Calu3 (cell line): ENCODE results near the gene RFPL2. TPM values are rescaled to one million over a fixed set of nuclear protein-coding genes. Genes with fewer than 3 reads are reported as not detected.

Experiments
- BruUV-seq: library from RNA; stranded (reverse); fragments of 400-500 nt; replicated peaks from 2 replicates; lab custom pipeline; 2021; lab: Mats Ljungman, UMichigan
- CTCF ChIA-PET: fragments of 300-600 bp; sonication (Branson Sonifier 250); formaldehyde crosslinking; loops from one replicate; lab custom pipeline; 2022; ENCODE audit warnings: antibody characterized with exemption; lab: Charles Lee
- DNase-seq: peaks from one replicate; pipeline ENCODE4 v3.0.0; 2022
- H3K27ac Mint-ChIP-seq: one replicate; pipeline ENCODE4 v1.8.0; 2022; ENCODE audit warnings: mixed read lengths; ENCODE audit not compliant: unreplicated experiment
- H3K27me3 Mint-ChIP-seq: one replicate; pipeline ENCODE4 v1.8.0; 2022; ENCODE audit warnings: mixed read lengths; ENCODE audit not compliant: unreplicated experiment
- H3K36me3 Mint-ChIP-seq: one replicate; pipeline ENCODE4 v1.8.0; 2022; ENCODE audit warnings: mild to moderate bottlenecking, moderate library complexity, mixed read lengths; ENCODE audit not compliant: insufficient read depth, unreplicated experiment
- H3K4me1 Mint-ChIP-seq: one replicate; pipeline ENCODE4 v1.8.0; 2022; ENCODE audit warnings: mild to moderate bottlenecking, low read depth, mixed read lengths; ENCODE audit not compliant: unreplicated experiment
- H3K4me3 Mint-ChIP-seq: one replicate; pipeline ENCODE4 v1.8.0; 2022; ENCODE audit warnings: mild to moderate bottlenecking, low read depth, moderate library complexity, mixed read lengths; ENCODE audit not compliant: unreplicated experiment
- H3K9me3 Mint-ChIP-seq: one replicate; pipeline ENCODE4 v1.8.0; 2022; ENCODE audit warnings: low read depth, mixed read lengths; ENCODE audit not compliant: unreplicated experiment
- intact Hi-C: fragments of 100-400 bp; cut with micrococcal nuclease; formaldehyde crosslinking; loops from one replicate; pipeline ENCODE4 v1.10.0; 2022; ENCODE audit not compliant: unreplicated experiment
- total RNA-seq: library from RNA; stranded (reverse); gene quantifications from 2 replicates; pipeline ENCODE4 v1.2.3, GENCODE V29; 2022
- TF ChIP-seq, protein P1 (sequence below): fragments of 200-600 bp; IDR thresholded peaks from one replicate; pipeline ENCODE4 v1.8.0; 2022; ENCODE audit warnings: antibody characterized with exemption; ENCODE audit not compliant: unreplicated experiment

The RFPL2 gene
- total RNA-seq, 1 experiment from 2014 or later: 0.52 TPM

- Mint-ChIP-seq H3K36me3 (peaks cover 32% of the 10 kb centered on the region), H3K27me3 (peaks cover 26% of the 10 kb centered on the region), H3K27ac (no peak overlapping the region), H3K4me1 (peaks cover 54% of the 10 kb centered on the region), H3K4me3 (peak overlapping the region; percentile 84), H3K9me3 (no peaks in the 10 kb centered on the region)
- CTCF ChIA-PET: no interaction called here
- no TSS peak for BruUV-seq
- DNase-seq: peak; percentile 19
- intact Hi-C loops: loop anchor here (2.0 kb wide), 3 partner anchors 101 to 269 kb away; no protein-coding TSS in a partner anchor
- TF ChIP-seq, protein P1, sequence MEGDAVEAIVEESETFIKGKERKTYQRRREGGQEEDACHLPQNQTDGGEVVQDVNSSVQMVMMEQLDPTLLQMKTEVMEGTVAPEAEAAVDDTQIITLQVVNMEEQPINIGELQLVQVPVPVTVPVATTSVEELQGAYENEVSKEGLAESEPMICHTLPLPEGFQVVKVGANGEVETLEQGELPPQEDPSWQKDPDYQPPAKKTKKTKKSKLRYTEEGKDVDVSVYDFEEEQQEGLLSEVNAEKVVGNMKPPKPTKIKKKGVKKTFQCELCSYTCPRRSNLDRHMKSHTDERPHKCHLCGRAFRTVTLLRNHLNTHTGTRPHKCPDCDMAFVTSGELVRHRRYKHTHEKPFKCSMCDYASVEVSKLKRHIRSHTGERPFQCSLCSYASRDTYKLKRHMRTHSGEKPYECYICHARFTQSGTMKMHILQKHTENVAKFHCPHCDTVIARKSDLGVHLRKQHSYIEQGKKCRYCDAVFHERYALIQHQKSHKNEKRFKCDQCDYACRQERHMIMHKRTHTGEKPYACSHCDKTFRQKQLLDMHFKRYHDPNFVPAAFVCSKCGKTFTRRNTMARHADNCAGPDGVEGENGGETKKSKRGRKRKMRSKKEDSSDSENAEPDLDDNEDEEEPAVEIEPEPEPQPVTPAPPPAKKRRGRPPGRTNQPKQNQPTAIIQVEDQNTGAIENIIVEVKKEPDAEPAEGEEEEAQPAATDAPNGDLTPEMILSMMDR: no peak
Measured at GRCh38 chr22:32203181-32204039, 1.5 kb downstream of the RFPL2 start.

DNA sequence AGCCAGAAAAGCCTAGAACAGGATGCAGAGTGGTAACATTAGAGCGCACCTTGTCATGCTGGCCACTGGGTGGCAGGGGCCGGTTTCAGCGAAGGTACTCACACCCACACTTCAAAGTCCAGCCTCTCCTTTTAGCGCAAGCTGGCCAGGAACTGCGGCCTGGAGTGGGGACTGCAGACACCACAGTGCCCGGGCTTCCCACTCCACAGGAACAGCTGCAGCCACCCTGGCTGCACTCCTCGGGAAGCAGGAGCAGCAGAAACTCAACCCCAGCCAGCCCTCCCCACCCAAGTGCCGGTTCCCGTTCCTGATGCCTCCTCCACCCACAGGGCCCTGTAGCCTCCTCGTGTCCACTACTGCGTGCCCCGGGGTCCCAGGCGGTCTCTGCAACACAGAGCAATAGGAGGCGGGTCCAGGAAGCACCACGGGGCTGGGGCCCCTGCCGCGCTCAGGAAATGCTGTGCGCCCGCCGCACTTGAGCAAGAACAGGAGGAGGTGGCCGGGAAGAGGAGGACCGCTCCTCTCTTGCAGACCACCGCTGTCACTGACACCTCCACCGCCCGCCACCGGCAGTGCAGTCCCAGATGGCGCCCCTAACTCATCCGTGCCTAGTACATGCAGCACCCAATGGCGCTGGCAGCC lies 2.2 kb downstream of the RFPL2 start:
- intact Hi-C loops: loop anchor here (1.0 to 2.0 kb wide), 4 partner anchors 64 to 270 kb away; no protein-coding TSS in a partner anchor
- no peak overlapping the region for H3K27ac Mint-ChIP-seq
- BruUV-seq: no TSS peak
- H3K36me3 Mint-ChIP-seq: peaks cover 30% of the 10 kb centered on the region
- peaks cover 54% of the 10 kb centered on the region for H3K4me1 Mint-ChIP-seq
- peak overlapping the region; percentile 84 for H3K4me3 Mint-ChIP-seq
- H3K9me3 Mint-ChIP-seq: no peaks in the 10 kb centered on the region
- peaks cover 33% of the 10 kb centered on the region for H3K27me3 Mint-ChIP-seq
- TF ChIP-seq, protein P1: peak; percentile 53
- CTCF ChIA-PET: interaction anchor here (1.5 kb wide), 2 partner anchors 64 to 99 kb away, joined by 5 to 27 read pairs; no protein-coding TSS in a partner anchor
- DNase-seq: peak; percentile 79

GRCh38 chr22:32202161-32202538 lies 2.7 kb downstream of the RFPL2 start:
- H3K4me1 Mint-ChIP-seq: peaks cover 51% of the 10 kb centered on the region
- H3K27me3 Mint-ChIP-seq: peaks cover 38% of the 10 kb centered on the region
- H3K36me3 Mint-ChIP-seq: peaks cover 30% of the 10 kb centered on the region
- BruUV-seq: no TSS peak
- no peak overlapping the region for H3K27ac Mint-ChIP-seq
- peak overlapping the region; percentile 84 for H3K4me3 Mint-ChIP-seq
- H3K9me3 Mint-ChIP-seq: no peaks in the 10 kb centered on the region
- no peak for DNase-seq
- intact Hi-C loops: loop anchor here (1.0 to 2.0 kb wide), 4 partner anchors 64 to 271 kb away; no protein-coding TSS in a partner anchor
- TF ChIP-seq, protein P1: no peak
- CTCF ChIA-PET: interaction anchor here (1.5 kb wide), 2 partner anchors 64 to 98 kb away, joined by 5 to 27 read pairs; no protein-coding TSS in a partner anchor

DNA sequence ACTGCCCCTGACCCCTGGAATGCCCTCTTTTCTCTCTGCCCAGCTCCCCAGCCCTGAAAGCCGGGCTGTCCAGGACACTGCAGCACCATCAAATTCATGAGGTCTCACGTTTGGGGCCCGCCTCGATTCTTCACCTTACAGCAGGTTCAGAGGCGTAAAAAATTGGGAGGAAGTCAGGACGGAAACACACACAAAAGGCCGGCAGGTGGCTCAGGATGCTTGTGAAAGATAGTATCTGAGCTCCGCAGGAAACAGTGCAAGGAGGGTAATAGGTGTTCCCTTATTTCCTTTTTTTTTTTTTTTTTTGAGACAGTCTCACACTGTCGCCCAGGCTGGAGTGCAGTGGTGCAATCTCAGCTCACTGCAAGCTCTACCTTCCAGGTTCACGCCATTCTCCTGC lies 4.1 kb downstream of the RFPL2 start:
- no peak overlapping the region for H3K4me3 Mint-ChIP-seq
- TF ChIP-seq, protein P1: no peak
- no TSS peak for BruUV-seq
- CTCF ChIA-PET: no interaction called here
- H3K9me3 Mint-ChIP-seq: no peaks in the 10 kb centered on the region
- intact Hi-C loops: no loop called here
- no peak overlapping the region for H3K27ac Mint-ChIP-seq
- no peak for DNase-seq
- H3K27me3 Mint-ChIP-seq: peaks cover 52% of the 10 kb centered on the region
- H3K36me3 Mint-ChIP-seq: peaks cover 25% of the 10 kb centered on the region
- H3K4me1 Mint-ChIP-seq: peaks cover 37% of the 10 kb centered on the region
